ENCODE data around the gene BCL11B.

BCL11B gene

DNA sequence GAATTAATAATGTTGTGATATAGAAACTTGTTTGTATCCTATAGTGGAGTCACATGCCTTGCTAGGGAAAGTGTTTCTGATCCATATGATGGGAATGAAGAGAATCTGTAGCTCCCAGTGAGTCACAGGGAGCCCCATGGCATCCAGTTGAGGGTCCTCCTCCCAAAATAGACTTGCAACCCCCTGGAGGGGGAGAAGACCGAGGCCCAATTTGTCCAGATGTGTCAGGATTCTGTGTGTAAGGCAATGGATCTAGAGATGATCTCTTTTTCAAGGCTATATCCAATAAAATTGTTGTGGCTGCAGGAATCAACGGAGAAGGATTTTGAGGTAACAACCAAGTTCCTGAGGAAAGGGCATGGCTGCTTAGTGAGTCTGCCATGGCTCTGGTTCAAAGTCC is 121.8 kb downstream of the BCL11B start:
- Histone ChIP-seq H3K36me3 (ENCODE audit: control insufficient read depth in 2 of 2, insufficient read depth in 2 of 2, low read length in 2 of 2) (no peaks in the 10 kb centered on the region), H3K27me3 (ENCODE audit: control insufficient read depth in 1 of 2, insufficient read depth in 2 of 2, low read length in 2 of 2) (peaks cover 0 to 2% of the 10 kb centered on the region in 2 donors), H3K9ac (ENCODE audit: low read length in 2 of 2) (no peak overlapping the region), H3K27ac (ENCODE audit: low read length) (no peak overlapping the region), H3K9me3 (ENCODE audit: control insufficient read depth in 2 of 2, low read length in 2 of 2) (no peaks in the 10 kb centered on the region), H3K4me1 (ENCODE audit: control insufficient read depth, insufficient read depth, low read length) (no peaks in the 10 kb centered on the region), H3K4me3 (ENCODE audit: low read length in 2 of 2) (no peak overlapping the region)

DNA sequence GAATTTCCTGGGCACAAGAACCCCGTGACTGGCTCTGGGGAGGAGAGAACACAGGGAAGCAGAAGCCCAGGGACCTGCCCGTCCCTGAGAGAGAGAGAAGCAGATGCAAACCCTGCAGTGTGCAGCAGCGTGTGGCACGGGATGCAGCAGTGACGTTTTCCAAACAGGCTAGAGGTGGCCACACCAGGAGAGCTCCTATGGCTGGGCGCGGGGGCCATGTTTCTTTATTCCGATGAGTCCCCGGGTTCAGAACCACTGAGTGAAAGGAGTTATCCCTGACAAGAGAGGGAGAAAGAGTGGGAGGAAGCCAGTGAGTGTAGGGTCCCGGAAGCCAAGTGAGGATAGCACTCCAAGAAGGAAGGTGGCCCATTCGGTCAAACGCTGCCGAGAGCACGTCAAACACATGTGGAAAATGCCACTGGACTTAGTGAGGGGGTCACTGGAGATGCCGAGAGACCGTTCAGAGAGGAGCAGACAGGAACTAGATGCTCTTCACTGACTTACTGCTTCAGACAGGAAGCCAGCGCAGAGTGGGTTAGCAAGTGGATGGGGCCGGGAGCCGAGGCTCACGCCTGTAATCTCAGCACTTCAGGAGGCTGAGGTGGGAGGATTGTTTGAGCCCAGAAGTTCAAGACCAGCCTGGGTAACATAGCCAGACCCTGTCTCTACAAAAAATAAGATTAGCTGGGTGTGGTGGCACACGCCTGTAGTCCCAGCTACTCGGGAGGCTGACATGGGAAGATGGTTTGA is 123.0 kb downstream of the BCL11B start:
- Histone ChIP-seq H3K9me3 (ENCODE audit: control insufficient read depth in 2 of 2, low read length in 2 of 2) (no peaks in the 10 kb centered on the region), H3K4me1 (ENCODE audit: control insufficient read depth, insufficient read depth, low read length) (no peaks in the 10 kb centered on the region), H3K9ac (ENCODE audit: low read length in 2 of 2) (no peak overlapping the region), H3K36me3 (ENCODE audit: control insufficient read depth in 2 of 2, insufficient read depth in 2 of 2, low read length in 2 of 2) (no peaks in the 10 kb centered on the region), H3K27ac (ENCODE audit: low read length) (no peak overlapping the region), H3K4me3 (ENCODE audit: low read length in 2 of 2) (no peak overlapping the region), H3K27me3 (ENCODE audit: control insufficient read depth in 1 of 2, insufficient read depth in 2 of 2, low read length in 2 of 2) (peaks cover 0 to 2% of the 10 kb centered on the region in 2 donors)

- Histone ChIP-seq H3K27me3 (ENCODE audit: control insufficient read depth in 1 of 2, insufficient read depth in 2 of 2, low read length in 2 of 2) (peaks cover 0 to 2% of the 10 kb centered on the region in 2 donors), H3K36me3 (ENCODE audit: control insufficient read depth in 2 of 2, insufficient read depth in 2 of 2, low read length in 2 of 2) (no peaks in the 10 kb centered on the region), H3K9me3 (ENCODE audit: control insufficient read depth in 2 of 2, low read length in 2 of 2) (no peaks in the 10 kb centered on the region), H3K4me1 (ENCODE audit: control insufficient read depth, insufficient read depth, low read length) (no peaks in the 10 kb centered on the region), H3K27ac (ENCODE audit: low read length) (no peak overlapping the region), H3K9ac (ENCODE audit: low read length in 2 of 2) (no peak overlapping the region), H3K4me3 (ENCODE audit: low read length in 2 of 2) (no peak overlapping the region)
Observed at GRCh38 chr14:99148131-99148530, 123.9 kb downstream of the BCL11B start.

DNA sequence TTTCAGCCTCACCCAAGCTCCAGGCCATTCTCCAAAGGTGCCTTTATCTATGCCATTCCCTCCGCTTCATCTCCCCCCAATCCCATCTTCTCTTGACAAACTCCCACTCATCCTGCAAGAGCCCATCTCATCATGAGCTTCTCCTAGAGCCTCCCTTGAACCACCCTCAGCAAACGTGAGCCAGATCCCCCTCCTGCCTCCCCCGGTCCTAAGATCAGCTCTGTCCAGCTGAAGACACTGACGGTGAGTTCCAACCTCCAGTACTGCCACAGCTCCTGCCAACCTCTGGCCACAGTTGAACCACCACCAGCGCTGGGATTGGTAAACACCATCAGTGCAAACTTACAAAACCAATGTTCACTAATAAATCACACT is 124.6 kb downstream of the BCL11B start:
- no peak overlapping the region for H3K4me3 ChIP-seq (ENCODE audit: low read length in 2 of 2)
- H3K27me3 ChIP-seq (ENCODE audit: control insufficient read depth in 1 of 2, insufficient read depth in 2 of 2, low read length in 2 of 2) = peaks cover 0 to 2% of the 10 kb centered on the region in 2 donors
- H3K4me1 ChIP-seq (ENCODE audit: control insufficient read depth, insufficient read depth, low read length) = no peaks in the 10 kb centered on the region
- H3K27ac ChIP-seq (ENCODE audit: low read length) = no peak overlapping the region
- no peaks in the 10 kb centered on the region for H3K9me3 ChIP-seq (ENCODE audit: control insufficient read depth in 2 of 2, low read length in 2 of 2)
- H3K36me3 ChIP-seq (ENCODE audit: control insufficient read depth in 2 of 2, insufficient read depth in 2 of 2, low read length in 2 of 2) = no peaks in the 10 kb centered on the region
- no peak overlapping the region for H3K9ac ChIP-seq (ENCODE audit: low read length in 2 of 2)

DNA sequence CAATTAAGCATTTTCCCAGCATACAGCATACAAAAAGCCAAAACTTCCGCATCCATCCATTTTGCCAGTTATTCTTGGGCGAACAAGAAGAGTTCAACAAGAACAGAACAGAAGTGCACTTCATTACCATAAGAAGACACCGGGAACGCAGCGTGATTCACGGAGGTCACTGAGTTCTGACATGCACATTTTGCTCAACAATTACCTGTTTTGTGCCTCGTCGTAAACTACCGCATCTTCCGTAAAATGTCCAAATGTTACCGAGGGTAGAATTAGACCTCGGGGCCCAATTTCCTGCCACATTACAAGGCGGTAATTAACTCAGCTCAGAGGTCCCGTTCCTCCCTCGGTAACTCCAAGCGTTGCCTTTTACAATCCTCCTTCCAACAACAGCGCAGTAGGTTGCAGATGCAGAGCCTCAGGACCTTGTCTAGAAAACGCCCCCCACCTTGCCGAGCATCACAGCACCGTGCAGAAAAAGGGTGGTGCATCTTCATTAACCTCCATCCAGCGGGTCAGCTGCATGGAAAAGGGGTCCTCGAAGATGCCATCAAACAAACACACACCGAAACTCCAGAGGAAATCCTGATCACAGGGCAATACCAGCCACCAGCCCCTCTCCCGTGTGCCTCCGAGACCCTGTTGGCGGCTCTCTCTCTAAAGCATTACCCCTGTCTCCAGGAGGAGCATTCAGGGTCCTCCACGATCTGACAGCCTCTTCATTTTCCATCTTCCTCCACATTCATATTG is 125.2 kb downstream of the BCL11B start:
- H3K36me3 ChIP-seq (ENCODE audit: control insufficient read depth in 2 of 2, insufficient read depth in 2 of 2, low read length in 2 of 2) = no peaks in the 10 kb centered on the region
- no peak overlapping the region for H3K27ac ChIP-seq (ENCODE audit: low read length)
- H3K9me3 ChIP-seq (ENCODE audit: control insufficient read depth in 2 of 2, low read length in 2 of 2) = no peaks in the 10 kb centered on the region
- peaks cover 0 to 2% of the 10 kb centered on the region in 2 donors for H3K27me3 ChIP-seq (ENCODE audit: control insufficient read depth in 1 of 2, insufficient read depth in 2 of 2, low read length in 2 of 2)
- H3K4me3 ChIP-seq (ENCODE audit: low read length in 2 of 2) = no peak overlapping the region
- H3K9ac ChIP-seq (ENCODE audit: low read length in 2 of 2) = no peak overlapping the region
- H3K4me1 ChIP-seq (ENCODE audit: control insufficient read depth, insufficient read depth, low read length) = no peaks in the 10 kb centered on the region

DNA sequence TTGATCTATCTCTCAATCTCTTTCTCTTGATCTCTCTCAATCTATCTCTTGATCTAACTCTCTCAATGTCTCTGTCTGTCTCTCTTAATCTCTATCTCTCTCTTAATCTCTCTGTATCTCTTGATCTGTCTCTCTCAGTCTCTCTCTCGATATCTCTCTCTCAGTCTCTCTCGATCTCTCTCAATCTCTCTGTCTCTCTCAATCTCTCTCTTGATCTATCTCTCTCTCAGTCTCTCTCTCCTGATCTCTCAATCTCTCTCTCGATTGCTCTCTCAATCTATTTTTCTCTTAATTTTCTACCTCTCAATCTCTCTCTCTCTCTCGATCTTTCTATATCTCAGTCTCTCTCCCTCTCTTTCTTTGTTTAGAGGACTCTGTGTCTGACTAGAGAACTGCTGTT is 126.7 kb downstream of the BCL11B start:
- no peaks in the 10 kb centered on the region for H3K9me3 ChIP-seq (ENCODE audit: control insufficient read depth in 2 of 2, low read length in 2 of 2)
- no peak overlapping the region for H3K4me3 ChIP-seq (ENCODE audit: low read length in 2 of 2)
- H3K36me3 ChIP-seq (ENCODE audit: control insufficient read depth in 2 of 2, insufficient read depth in 2 of 2, low read length in 2 of 2) = no peaks in the 10 kb centered on the region
- H3K4me1 ChIP-seq (ENCODE audit: control insufficient read depth, insufficient read depth, low read length) = no peaks in the 10 kb centered on the region
- no peak overlapping the region for H3K27ac ChIP-seq (ENCODE audit: low read length)
- H3K9ac ChIP-seq (ENCODE audit: low read length in 2 of 2) = no peak overlapping the region
- H3K27me3 ChIP-seq (ENCODE audit: control insufficient read depth in 1 of 2, insufficient read depth in 2 of 2, low read length in 2 of 2) = peaks cover 0 to 4% of the 10 kb centered on the region in 2 donors

GRCh38 chr14:99143793-99144192 is 128.2 kb downstream of the BCL11B start:
- Histone ChIP-seq H3K27ac (ENCODE audit: low read length) (no peak overlapping the region), H3K36me3 (ENCODE audit: control insufficient read depth in 2 of 2, insufficient read depth in 2 of 2, low read length in 2 of 2) (no peaks in the 10 kb centered on the region), H3K4me3 (ENCODE audit: low read length in 2 of 2) (no peak overlapping the region), H3K27me3 (ENCODE audit: control insufficient read depth in 1 of 2, insufficient read depth in 2 of 2, low read length in 2 of 2) (peaks cover 0 to 2% of the 10 kb centered on the region in 2 donors), H3K9ac (ENCODE audit: low read length in 2 of 2) (no peak overlapping the region), H3K4me1 (ENCODE audit: control insufficient read depth, insufficient read depth, low read length) (no peaks in the 10 kb centered on the region), H3K9me3 (ENCODE audit: control insufficient read depth in 2 of 2, low read length in 2 of 2) (no peaks in the 10 kb centered on the region)

DNA sequence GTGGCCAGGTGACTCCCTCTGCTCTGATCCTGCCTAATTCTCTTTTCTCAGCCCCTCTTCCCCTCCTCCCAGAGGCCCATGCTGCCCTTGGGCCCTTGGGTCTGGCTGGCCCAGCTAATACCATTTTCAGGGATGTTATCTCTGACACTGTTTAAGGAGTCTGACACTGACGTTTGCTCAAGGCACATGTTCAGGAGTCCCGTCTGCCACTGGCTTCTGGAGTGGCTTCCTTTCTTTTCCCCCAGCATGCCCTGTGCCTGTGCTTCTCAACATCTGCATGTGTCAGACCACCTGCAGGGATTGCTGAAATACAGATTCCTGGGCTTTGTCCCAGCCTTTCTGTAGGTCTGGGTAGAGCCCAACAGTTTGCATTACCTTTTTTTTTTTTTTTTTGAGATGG is 128.9 kb downstream of the BCL11B start:
- no peaks in the 10 kb centered on the region for H3K4me1 ChIP-seq (ENCODE audit: control insufficient read depth, insufficient read depth, low read length)
- no peaks in the 10 kb centered on the region for H3K9me3 ChIP-seq (ENCODE audit: control insufficient read depth in 2 of 2, low read length in 2 of 2)
- no peak overlapping the region for H3K4me3 ChIP-seq (ENCODE audit: low read length in 2 of 2)
- H3K9ac ChIP-seq (ENCODE audit: low read length in 2 of 2) = no peak overlapping the region
- no peaks in the 10 kb centered on the region for H3K36me3 ChIP-seq (ENCODE audit: control insufficient read depth in 2 of 2, insufficient read depth in 2 of 2, low read length in 2 of 2)
- H3K27me3 ChIP-seq (ENCODE audit: control insufficient read depth in 1 of 2, insufficient read depth in 2 of 2, low read length in 2 of 2) = peaks cover 0 to 2% of the 10 kb centered on the region in 2 donors
- H3K27ac ChIP-seq (ENCODE audit: low read length) = no peak overlapping the region

DNA sequence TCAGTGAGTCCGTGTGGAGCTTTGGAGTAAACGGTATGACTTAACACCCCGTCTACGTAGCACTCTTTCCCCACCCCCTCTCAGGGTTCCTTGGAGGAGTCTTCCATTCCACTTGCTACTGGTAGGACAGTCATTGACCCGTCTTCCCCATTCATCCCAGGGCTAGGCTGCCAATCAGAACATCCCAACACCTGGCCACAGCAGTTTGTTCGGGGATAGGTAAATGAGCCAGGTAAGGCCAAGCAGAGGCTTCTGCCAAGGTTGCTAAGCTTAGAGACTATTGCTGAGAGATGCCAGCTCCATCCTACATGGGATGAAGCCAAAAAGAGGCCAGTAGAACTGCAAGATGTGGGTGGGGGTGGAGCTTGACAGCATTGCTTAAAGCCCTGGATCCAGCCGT is 130.8 kb downstream of the BCL11B start:
- H3K27ac ChIP-seq (ENCODE audit: low read length) = no peak overlapping the region
- no peaks in the 10 kb centered on the region for H3K36me3 ChIP-seq (ENCODE audit: control insufficient read depth in 2 of 2, insufficient read depth in 2 of 2, low read length in 2 of 2)
- peaks cover 0 to 2% of the 10 kb centered on the region in 2 donors for H3K27me3 ChIP-seq (ENCODE audit: control insufficient read depth in 1 of 2, insufficient read depth in 2 of 2, low read length in 2 of 2)
- no peaks in the 10 kb centered on the region for H3K9me3 ChIP-seq (ENCODE audit: control insufficient read depth in 2 of 2, low read length in 2 of 2)
- H3K4me1 ChIP-seq (ENCODE audit: control insufficient read depth, insufficient read depth, low read length) = no peaks in the 10 kb centered on the region
- H3K4me3 ChIP-seq (ENCODE audit: low read length in 2 of 2) = no peak overlapping the region
- H3K9ac ChIP-seq (ENCODE audit: low read length in 2 of 2) = no peak overlapping the region

DNA sequence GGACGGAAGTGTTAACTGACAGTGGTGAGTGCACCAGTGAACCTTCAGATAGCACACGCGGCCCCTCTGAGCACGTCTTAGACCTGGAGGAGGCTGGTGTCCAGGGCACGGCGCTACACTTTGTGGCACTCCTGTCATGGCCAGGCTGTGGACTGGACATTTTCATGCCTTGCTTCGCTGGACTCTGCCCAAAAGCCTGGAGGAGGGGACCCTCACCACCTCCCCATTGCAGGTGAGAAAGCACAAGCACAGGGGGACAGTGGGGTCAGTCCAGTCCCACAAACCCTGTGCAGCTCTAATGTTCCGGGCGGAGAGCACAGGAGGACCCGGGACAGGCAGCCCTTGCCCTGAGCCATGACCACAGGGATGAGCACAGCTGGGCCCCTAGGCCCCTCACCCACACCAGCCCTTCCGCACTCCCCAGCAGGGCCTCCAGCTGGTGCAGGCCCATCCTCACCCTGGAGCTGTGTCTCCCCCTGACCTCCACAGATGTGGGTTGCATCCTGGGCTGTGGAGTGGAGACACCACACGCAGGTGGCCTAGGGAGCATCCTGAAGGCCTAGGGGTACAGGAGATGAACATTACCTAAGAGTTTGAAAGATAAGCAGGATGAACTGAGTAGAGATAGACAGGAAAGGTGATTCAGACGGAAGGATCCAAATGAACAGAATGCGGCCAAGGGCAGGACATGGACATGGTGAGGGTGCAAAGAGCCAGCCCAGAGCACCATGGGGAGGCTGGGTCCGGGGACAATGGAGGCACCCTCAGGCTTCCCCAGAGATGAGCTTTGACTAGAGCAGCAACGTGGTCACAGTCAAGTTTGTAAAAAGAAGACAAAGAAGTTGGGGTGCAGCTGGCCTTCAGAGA is 132.8 kb downstream of the BCL11B start:
- Histone ChIP-seq H3K4me3 (ENCODE audit: low read length in 2 of 2) (no peak overlapping the region), H3K9me3 (ENCODE audit: control insufficient read depth in 2 of 2, low read length in 2 of 2) (no peaks in the 10 kb centered on the region), H3K36me3 (ENCODE audit: control insufficient read depth in 2 of 2, insufficient read depth in 2 of 2, low read length in 2 of 2) (no peaks in the 10 kb centered on the region), H3K27me3 (ENCODE audit: control insufficient read depth in 1 of 2, insufficient read depth in 2 of 2, low read length in 2 of 2) (peaks cover 0 to 3% of the 10 kb centered on the region in 2 donors), H3K9ac (ENCODE audit: low read length in 2 of 2) (no peak overlapping the region), H3K27ac (ENCODE audit: low read length) (no peak overlapping the region), H3K4me1 (ENCODE audit: control insufficient read depth, insufficient read depth, low read length) (no peaks in the 10 kb centered on the region)

Data from stomach smooth muscle (tissue), 2 donors.